ENCODE data around the gene ZMYM3. TPM values are rescaled to one million over a fixed set of nuclear protein-coding genes. Genes with fewer than 3 reads are reported as not detected.

Gene ZMYM3
- total RNA-seq, 1 experiment from 2014 or later, result 32.9 TPM

DNA sequence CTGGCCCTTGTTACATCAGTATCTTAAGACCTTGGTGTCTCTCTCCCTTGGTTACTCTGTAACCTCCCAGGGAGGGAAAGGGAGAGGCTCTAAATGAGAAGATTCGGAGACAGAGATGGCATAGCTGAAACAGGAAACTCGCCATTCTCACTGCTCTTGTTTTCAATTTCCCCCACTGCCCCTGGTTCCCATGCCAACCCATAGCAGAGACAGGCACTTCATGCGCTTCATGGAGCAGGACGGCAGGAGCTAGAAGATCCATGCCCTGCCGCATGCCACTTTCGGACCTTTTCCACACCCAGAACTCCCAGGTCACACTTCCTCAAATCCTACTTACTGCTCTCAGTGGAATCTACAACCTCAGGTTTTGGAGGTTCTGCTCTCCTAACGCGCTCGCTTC lies 3.1 kb downstream of the ZMYM3 start:
- Histone ChIP-seq H4K20me1 (ENCODE audit: insufficient read depth) (no peaks in the 10 kb centered on the region), H3K4me2 (ENCODE audit: low read length) (no peak overlapping the region), H3K36me3 (ENCODE audit: control insufficient read depth in 1 of 2, insufficient read depth in 2 of 2, low read length in 2 of 2) (peaks cover 0 to 2% of the 10 kb centered on the region in 2 experiments; a peak in 1 of 4 replicates), H3K27ac (ENCODE audit: low read depth, low read length) (no peak overlapping the region), H3K9me2 (ENCODE audit: insufficient read depth) (no peaks in the 10 kb centered on the region), H3K4me3 (replicated peaks in 1 of 2; ENCODE audit: low read depth in 1 of 2, low read length in 2 of 2) (no peak overlapping the region), H3K9ac (ENCODE audit: low read length) (no peak overlapping the region), H3K4me1 (ENCODE audit: control insufficient read depth in 1 of 2, insufficient read depth in 2 of 2, low read length in 2 of 2) (peaks cover 12 to 17% of the 10 kb centered on the region in 2 experiments), H2AFZ (ENCODE audit: low read depth, low read length, poor library complexity, severe bottlenecking) (no peak overlapping the region), H3K9me3 (ENCODE audit: control insufficient read depth in 1 of 2, insufficient read depth in 1 of 2, low read depth in 1 of 2, low read length in 2 of 2) (no peaks in the 10 kb centered on the region), H3K27me3 (ENCODE audit: insufficient read depth, low read length) (no peaks in the 10 kb centered on the region), H3K79me2 (ENCODE audit: insufficient read depth, low read length) (no peaks in the 10 kb centered on the region)
- ChIA-PET CTCF (no interaction called here), RAD21 (ENCODE audit: low non-redundant PET in 1 of 2, low total read pairs in 2 of 2, uncharacterized antibody in 2 of 2, unreplicated experiment in 2 of 2) (no interaction called here), POLR2A (no interaction called here)
- intact Hi-C loops (cut with micrococcal nuclease), result no loop called here
- ATAC-seq, result no peak
- BruUV-seq (replicated peaks), result no TSS peak
- DNase-seq (ENCODE audit: low read depth, low spot score), result no peak
- TF ChIP-seq EGR1 (IDR thresholded peaks at IDR 0.05; ENCODE audit: low read depth), result no peak
- no peak for TF ChIP-seq JUND (IDR thresholded peaks at IDR 0.05)
- no peak for TF ChIP-seq SIN3A (IDR thresholded peaks at IDR 0.05; ENCODE audit: low read depth)
- TF ChIP-seq EZH2 (IDR thresholded peaks at IDR 0.05), result no peak
- TF ChIP-seq RAD21 (IDR thresholded peaks at IDR 0.05; ENCODE audit: low read depth), result no peak
- TF ChIP-seq EZH2phosphoT487 (IDR thresholded peaks at IDR 0.05; ENCODE audit: borderline replicate concordance), result no peak

DNA sequence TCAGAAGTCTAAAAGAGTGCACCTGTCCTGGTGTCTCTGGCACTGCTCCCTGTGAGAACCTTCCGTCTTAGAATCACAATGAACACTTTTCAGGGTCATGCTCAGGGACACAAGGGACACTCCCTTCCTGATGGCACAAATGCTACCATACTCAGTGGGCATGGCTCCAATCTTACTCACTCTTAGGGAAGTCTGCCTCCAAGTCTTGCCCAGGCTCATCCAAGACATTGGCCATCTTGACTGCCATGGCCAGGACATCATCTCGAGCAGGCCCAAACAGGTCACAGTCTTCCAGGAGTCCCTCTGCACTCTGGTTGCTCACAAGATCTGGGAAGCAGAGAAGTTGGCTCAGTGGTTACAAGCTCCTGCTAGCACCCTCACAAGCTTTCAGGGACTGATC lies 8.8 kb downstream of the ZMYM3 start:
- no TSS peak for BruUV-seq (replicated peaks)
- Histone ChIP-seq H3K27me3 (ENCODE audit: insufficient read depth, low read length) (no peaks in the 10 kb centered on the region), H4K20me1 (ENCODE audit: insufficient read depth) (no peaks in the 10 kb centered on the region), H3K79me2 (ENCODE audit: insufficient read depth, low read length) (no peaks in the 10 kb centered on the region), H2AFZ (ENCODE audit: low read depth, low read length, poor library complexity, severe bottlenecking) (no peak overlapping the region), H3K36me3 (ENCODE audit: control insufficient read depth in 1 of 2, insufficient read depth in 2 of 2, low read length in 2 of 2) (peaks cover 0 to 4% of the 10 kb centered on the region in 2 experiments; a peak in 1 of 4 replicates), H3K9me2 (ENCODE audit: insufficient read depth) (no peaks in the 10 kb centered on the region), H3K9ac (ENCODE audit: low read length) (no peak overlapping the region), H3K9me3 (ENCODE audit: control insufficient read depth in 1 of 2, insufficient read depth in 1 of 2, low read depth in 1 of 2, low read length in 2 of 2) (no peaks in the 10 kb centered on the region), H3K27ac (ENCODE audit: low read depth, low read length) (no peak overlapping the region), H3K4me2 (ENCODE audit: low read length) (no peak overlapping the region), H3K4me3 (replicated peaks in 1 of 2; ENCODE audit: low read depth in 1 of 2, low read length in 2 of 2) (no peak overlapping the region), H3K4me1 (ENCODE audit: control insufficient read depth in 1 of 2, insufficient read depth in 2 of 2, low read length in 2 of 2) (no peaks in the 10 kb centered on the region)
- ChIA-PET RAD21 (ENCODE audit: low non-redundant PET in 1 of 2, low total read pairs in 2 of 2, uncharacterized antibody in 2 of 2, unreplicated experiment in 2 of 2) (no interaction called here), POLR2A (interaction anchor here (0.6 kb wide), 1 partner anchor 38 kb away, joined by 3 read pairs; the partner anchor contains the start of gene NONO), CTCF (no interaction called here)
- DNase-seq (ENCODE audit: low read depth, low spot score) (no peak), ATAC-seq (no peak)
- intact Hi-C loops (cut with micrococcal nuclease), result no loop called here
- TF ChIP-seq CBX3 (IDR thresholded peaks at IDR 0.05; ENCODE audit: low read depth) (no peak), POLR2A (IDR thresholded peaks at IDR 0.05; ENCODE audit: borderline replicate concordance, extremely low read depth, insufficient read depth, insufficient read length) (no peak), SRF (IDR thresholded peaks at IDR 0.05; ENCODE audit: low read depth) (no peak), ELF1 (IDR thresholded peaks at IDR 0.05; ENCODE audit: borderline replicate concordance, low read depth) (no peak), EZH2phosphoT487 (IDR thresholded peaks at IDR 0.05; ENCODE audit: borderline replicate concordance) (no peak), EGR1 (IDR thresholded peaks at IDR 0.05; ENCODE audit: low read depth) (no peak), ZFX (IDR thresholded peaks at IDR 0.05) (no peak), POLR2AphosphoS5 (IDR thresholded peaks at IDR 0.05; ENCODE audit: low read depth, low read length) (no peak), TCF7L2 (IDR thresholded peaks at IDR 0.05; ENCODE audit: borderline replicate concordance, extremely low read depth, insufficient read depth, insufficient read length) (no peak), EZH2 (IDR thresholded peaks at IDR 0.05) (no peak), SP1 (IDR thresholded peaks at IDR 0.05; ENCODE audit: low read depth) (no peak), JUND (IDR thresholded peaks at IDR 0.05) (no peak)
- TF ChIP-seq, protein P1, sequence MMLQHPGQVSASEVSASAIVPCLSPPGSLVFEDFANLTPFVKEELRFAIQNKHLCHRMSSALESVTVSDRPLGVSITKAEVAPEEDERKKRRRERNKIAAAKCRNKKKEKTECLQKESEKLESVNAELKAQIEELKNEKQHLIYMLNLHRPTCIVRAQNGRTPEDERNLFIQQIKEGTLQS (IDR thresholded peaks at IDR 0.05), result no peak
- TF ChIP-seq, protein P2, sequence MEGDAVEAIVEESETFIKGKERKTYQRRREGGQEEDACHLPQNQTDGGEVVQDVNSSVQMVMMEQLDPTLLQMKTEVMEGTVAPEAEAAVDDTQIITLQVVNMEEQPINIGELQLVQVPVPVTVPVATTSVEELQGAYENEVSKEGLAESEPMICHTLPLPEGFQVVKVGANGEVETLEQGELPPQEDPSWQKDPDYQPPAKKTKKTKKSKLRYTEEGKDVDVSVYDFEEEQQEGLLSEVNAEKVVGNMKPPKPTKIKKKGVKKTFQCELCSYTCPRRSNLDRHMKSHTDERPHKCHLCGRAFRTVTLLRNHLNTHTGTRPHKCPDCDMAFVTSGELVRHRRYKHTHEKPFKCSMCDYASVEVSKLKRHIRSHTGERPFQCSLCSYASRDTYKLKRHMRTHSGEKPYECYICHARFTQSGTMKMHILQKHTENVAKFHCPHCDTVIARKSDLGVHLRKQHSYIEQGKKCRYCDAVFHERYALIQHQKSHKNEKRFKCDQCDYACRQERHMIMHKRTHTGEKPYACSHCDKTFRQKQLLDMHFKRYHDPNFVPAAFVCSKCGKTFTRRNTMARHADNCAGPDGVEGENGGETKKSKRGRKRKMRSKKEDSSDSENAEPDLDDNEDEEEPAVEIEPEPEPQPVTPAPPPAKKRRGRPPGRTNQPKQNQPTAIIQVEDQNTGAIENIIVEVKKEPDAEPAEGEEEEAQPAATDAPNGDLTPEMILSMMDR (IDR thresholded peaks at IDR 0.05 in 2 of 3, conservative IDR thresholded peaks at IDR 0.05 in 1 of 3; ENCODE audit: borderline replicate concordance in 1 of 3, insufficient read depth in 1 of 3, low read depth in 2 of 3, low read length in 2 of 3), result no peak
- TF ChIP-seq, protein P3, sequence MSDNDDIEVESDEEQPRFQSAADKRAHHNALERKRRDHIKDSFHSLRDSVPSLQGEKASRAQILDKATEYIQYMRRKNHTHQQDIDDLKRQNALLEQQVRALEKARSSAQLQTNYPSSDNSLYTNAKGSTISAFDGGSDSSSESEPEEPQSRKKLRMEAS (IDR thresholded peaks at IDR 0.05), result no peak

Data from HCT116 (cell line).